Parathyroid adenoma (tissue), 2 donors: ENCODE measurements around the gene MUS81.

Experiments used
- H2AFZ ChIP-seq: fragments of 300-600 bp; sonication (generic); one replicate; pipeline ENCODE4 v1.7.0; 2017; ENCODE audit warnings: antibody characterized with exemption, mild to moderate bottlenecking
- H3K27ac ChIP-seq: fragments of 300-600 bp; sonication (generic); one replicate; pipeline ENCODE4 v1.7.0; 2017
- H3K27me3 ChIP-seq: fragments of 300-600 bp; sonication (generic); one replicate; pipeline ENCODE4 v1.7.0; 2017; ENCODE audit warnings: low read length; ENCODE audit not compliant: control insufficient read depth, insufficient read depth
- H3K36me3 ChIP-seq: fragments of 300-600 bp; sonication (generic); one replicate; pipeline ENCODE4 v1.7.0; 2017; ENCODE audit warnings: low read length; ENCODE audit not compliant: control insufficient read depth, insufficient read depth
- H3K4me1 ChIP-seq: fragments of 300-600 bp; sonication (generic); one replicate; pipeline ENCODE4 v1.7.0; 2017; ENCODE audit warnings: control low read depth
- H3K4me2 ChIP-seq: fragments of 300-600 bp; sonication (generic); one replicate; pipeline ENCODE4 v1.7.0; 2017; ENCODE audit warnings: low read length
- H3K4me3 ChIP-seq: fragments of 300-600 bp; sonication (generic); one replicate; pipeline ENCODE4 v1.7.0; 2017; ENCODE audit warnings: low read depth, low read length
- H3K79me2 ChIP-seq: fragments of 300-600 bp; sonication (generic); one replicate; pipeline ENCODE4 v1.7.0; 2017; ENCODE audit warnings: control low read depth
- H3K9ac ChIP-seq: fragments of 300-600 bp; sonication (generic); one replicate; pipeline ENCODE4 v1.7.0; 2017; ENCODE audit warnings: mild to moderate bottlenecking
- H3K9me3 ChIP-seq: fragments of 300-600 bp; sonication (generic); one replicate; pipeline ENCODE4 v1.7.0; 2017; ENCODE audit warnings: low read length; ENCODE audit not compliant: control insufficient read depth
- TF ChIP-seq, protein P1 (sequence below): fragments of 300-600 bp; sonication (generic); IDR thresholded peaks from one replicate; pipeline ENCODE4 v1.7.0; 2017; ENCODE audit warnings: antibody characterized with exemption, mild to moderate bottlenecking
- donor health status: primary hyperparathyroidism.

MUS81 gene

DNA sequence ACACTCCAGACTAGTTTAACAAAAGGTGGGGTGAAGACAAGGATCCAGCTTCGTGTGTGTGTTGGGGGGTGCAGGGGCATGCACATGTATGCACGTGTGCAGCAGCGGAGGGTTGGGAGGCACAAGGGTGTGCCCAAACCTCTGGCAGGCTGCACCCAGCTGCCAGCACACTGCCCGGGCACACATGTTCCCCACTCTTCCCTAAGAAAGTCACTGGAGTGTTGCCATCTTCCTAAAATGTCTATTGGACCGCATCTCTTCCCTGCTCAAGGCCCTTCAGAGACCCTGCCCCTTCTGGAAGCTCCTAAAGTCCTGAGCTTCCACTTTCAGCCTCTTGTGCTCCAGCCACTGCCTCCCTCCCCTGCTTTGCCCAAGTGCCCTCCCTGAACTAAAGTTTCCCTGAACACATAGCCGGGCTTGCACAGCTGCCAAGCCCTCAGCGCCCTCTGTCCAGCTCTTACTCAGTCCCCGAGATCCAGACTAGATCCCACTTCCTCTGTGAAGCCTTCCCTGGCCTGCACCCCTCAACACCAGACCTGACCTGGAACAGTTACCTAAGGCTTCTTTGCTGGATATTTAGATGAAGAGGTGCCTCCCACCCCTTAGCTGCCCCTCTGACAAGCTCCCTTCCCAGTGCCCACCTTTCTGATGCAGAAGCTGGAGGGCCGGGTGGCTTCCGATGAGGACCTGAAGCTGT is 8.3 kb upstream of the MUS81 start:
- peaks cover 3% of the 10 kb centered on the region for H3K79me2 ChIP-seq
- no peak overlapping the region for H3K27ac ChIP-seq
- TF ChIP-seq, protein P1, sequence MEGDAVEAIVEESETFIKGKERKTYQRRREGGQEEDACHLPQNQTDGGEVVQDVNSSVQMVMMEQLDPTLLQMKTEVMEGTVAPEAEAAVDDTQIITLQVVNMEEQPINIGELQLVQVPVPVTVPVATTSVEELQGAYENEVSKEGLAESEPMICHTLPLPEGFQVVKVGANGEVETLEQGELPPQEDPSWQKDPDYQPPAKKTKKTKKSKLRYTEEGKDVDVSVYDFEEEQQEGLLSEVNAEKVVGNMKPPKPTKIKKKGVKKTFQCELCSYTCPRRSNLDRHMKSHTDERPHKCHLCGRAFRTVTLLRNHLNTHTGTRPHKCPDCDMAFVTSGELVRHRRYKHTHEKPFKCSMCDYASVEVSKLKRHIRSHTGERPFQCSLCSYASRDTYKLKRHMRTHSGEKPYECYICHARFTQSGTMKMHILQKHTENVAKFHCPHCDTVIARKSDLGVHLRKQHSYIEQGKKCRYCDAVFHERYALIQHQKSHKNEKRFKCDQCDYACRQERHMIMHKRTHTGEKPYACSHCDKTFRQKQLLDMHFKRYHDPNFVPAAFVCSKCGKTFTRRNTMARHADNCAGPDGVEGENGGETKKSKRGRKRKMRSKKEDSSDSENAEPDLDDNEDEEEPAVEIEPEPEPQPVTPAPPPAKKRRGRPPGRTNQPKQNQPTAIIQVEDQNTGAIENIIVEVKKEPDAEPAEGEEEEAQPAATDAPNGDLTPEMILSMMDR: no peak
- H3K36me3 ChIP-seq: no peaks in the 10 kb centered on the region
- H3K9me3 ChIP-seq: no peaks in the 10 kb centered on the region
- no peak overlapping the region for H3K9ac ChIP-seq
- no peak overlapping the region for H3K4me2 ChIP-seq
- H3K4me1 ChIP-seq: peaks cover 6% of the 10 kb centered on the region
- H2AFZ ChIP-seq: no peak overlapping the region
- no peak overlapping the region for H3K4me3 ChIP-seq
- no peaks in the 10 kb centered on the region for H3K27me3 ChIP-seq

- Histone ChIP-seq H3K9ac (no peak overlapping the region), H3K27ac (no peak overlapping the region), H3K27me3 (no peaks in the 10 kb centered on the region), H2AFZ (no peak overlapping the region), H3K4me2 (no peak overlapping the region), H3K36me3 (no peaks in the 10 kb centered on the region), H3K9me3 (no peaks in the 10 kb centered on the region), H3K4me3 (no peak overlapping the region), H3K4me1 (peaks cover 6% of the 10 kb centered on the region), H3K79me2 (peaks cover 3% of the 10 kb centered on the region)
- TF ChIP-seq, protein P1: no peak
Measured at GRCh38 chr11:65852508-65853245, 7.6 kb upstream of the MUS81 start.

DNA sequence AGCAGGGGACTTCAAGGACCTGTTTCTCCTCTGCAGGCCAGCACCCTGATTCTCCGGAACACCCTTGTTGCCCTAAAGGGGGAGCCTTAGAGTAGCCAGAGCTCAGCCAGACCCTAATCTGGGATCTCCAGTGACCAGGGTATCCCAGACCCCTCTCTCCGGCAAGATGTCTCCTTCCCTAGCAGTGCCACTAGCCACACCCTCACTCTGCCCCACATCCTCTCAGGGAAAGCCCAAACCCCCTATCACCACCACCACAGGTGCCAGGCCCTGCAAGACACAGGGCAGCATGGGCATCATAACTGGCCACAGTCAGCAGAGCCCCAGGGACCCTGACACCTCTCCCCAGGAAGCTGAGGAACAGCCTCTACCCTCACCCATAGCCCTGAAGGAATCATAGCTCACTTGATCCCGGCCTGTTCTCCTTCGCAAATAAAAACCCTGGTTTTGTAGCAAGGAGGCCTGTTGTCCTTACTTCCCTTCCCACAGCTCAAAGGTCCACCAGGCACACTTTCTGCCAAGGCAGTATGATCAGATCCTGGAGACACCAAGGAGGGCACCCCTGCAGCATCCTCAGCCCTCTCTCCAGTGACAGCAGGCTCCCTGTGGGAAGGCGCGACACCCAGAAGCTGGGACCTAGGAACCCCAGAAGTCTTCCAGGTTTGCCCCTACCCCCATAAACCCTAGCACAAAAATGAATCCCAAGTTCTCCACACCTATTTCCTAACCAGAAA is 6.8 kb upstream of the MUS81 start:
- Histone ChIP-seq H3K79me2 (peaks cover 3% of the 10 kb centered on the region), H3K4me1 (peaks cover 6% of the 10 kb centered on the region), H3K4me3 (no peak overlapping the region), H3K9ac (no peak overlapping the region), H2AFZ (no peak overlapping the region), H3K27me3 (no peaks in the 10 kb centered on the region), H3K9me3 (no peaks in the 10 kb centered on the region), H3K4me2 (no peak overlapping the region), H3K27ac (no peak overlapping the region), H3K36me3 (no peaks in the 10 kb centered on the region)
- TF ChIP-seq, protein P1: no peak

DNA sequence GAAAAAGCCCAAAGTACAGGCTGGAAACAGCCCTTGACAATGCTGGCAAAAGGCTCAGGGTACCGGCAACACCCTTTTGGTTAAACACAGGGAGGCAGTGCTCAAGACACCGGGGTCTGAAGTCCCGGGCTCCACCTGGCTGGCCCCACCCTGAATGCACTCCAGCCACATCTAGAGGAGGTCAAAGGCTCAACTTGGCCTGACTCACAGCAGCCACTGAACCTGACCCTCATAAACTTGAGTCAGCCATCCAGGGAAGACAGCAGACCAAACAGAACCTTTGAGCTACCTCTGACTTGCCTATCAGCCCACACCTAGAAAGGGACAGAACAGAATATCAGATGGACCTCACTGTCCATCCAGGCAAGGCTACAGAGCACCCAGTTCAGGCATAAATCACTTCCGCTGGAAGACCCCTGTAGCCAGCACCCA is 6.1 kb upstream of the MUS81 start:
- Histone ChIP-seq H3K4me3 (no peak overlapping the region), H3K4me1 (peaks cover 6% of the 10 kb centered on the region), H3K36me3 (no peaks in the 10 kb centered on the region)

More for the DNA sequence above, 6.1 kb upstream of the MUS81 start:
- Histone ChIP-seq H3K9me3 (no peaks in the 10 kb centered on the region), H3K4me2 (no peak overlapping the region), H3K27me3 (no peaks in the 10 kb centered on the region), H3K79me2 (peaks cover 3% of the 10 kb centered on the region), H3K27ac (no peak overlapping the region), H3K9ac (no peak overlapping the region), H2AFZ (no peak overlapping the region)
- TF ChIP-seq, protein P1: no peak
